ENCODE data around the gene AGBL4.

GRCh38 chr1:48869116-48869893 is 1154.4 kb downstream of the AGBL4 start:
- TF ChIP-seq CTCF (IDR thresholded peaks at IDR 0.05; ENCODE audit: borderline replicate concordance, extremely low read depth, low read length, poor library complexity, severe bottlenecking) (no peak), EZH2 (IDR thresholded peaks at IDR 0.05; ENCODE audit: borderline replicate concordance, low read depth, low read length, severe bottlenecking) (no peak)
